Activated T-helper 17 cell treated with anti-CD3 and anti-CD28 coated beads, Interleukin-2, amount 50 U/mL, for 72 hours (primary cell): Measurements from ENCODE around the gene NOD1. TPM values are rescaled to one million over a fixed set of nuclear protein-coding genes. Genes with fewer than 3 reads are reported as not detected.
"Not testable (repeated sequence)": the region's sequence is repeated elsewhere in the genome, so short reads cannot be mapped to it uniquely, and the experiment has no call there.

ENCODE experiments used
- ATAC-seq: fragments of 150-1000 bp; cut with Tn5 transposase; replicated peaks from 2 replicates; pipeline ENCODE4 v1.10.0; 2021; ENCODE audit warnings: mild to moderate bottlenecking, moderate library complexity
- H3K27ac Mint-ChIP-seq: one replicate; pipeline ENCODE4 v1.8.0; 2022; ENCODE audit warnings: mixed read lengths
- H3K27me3 Mint-ChIP-seq: one replicate; pipeline ENCODE4 v1.8.0; 2022; ENCODE audit warnings: mixed read lengths
- H3K36me3 Mint-ChIP-seq: one replicate; pipeline ENCODE4 v1.8.0; 2022; ENCODE audit warnings: low read depth, mild to moderate bottlenecking, mixed read lengths
- H3K4me1 Mint-ChIP-seq: one replicate; pipeline ENCODE4 v1.8.0; 2022; ENCODE audit warnings: mixed read lengths
- H3K4me3 Mint-ChIP-seq: one replicate; pipeline ENCODE4 v1.8.0; 2022; ENCODE audit warnings: mild to moderate bottlenecking, mixed read lengths
- H3K9me3 Mint-ChIP-seq: one replicate; pipeline ENCODE4 v1.8.0; 2022; ENCODE audit warnings: mixed read lengths
- total RNA-seq, 2 donors: library from RNA; stranded (reverse); gene quantifications; one replicate each; pipeline ENCODE4 v1.2.3, GENCODE V29; 2022

Gene NOD1
- total RNA-seq, 2 donors from 2014 or later = 11.4 to 14.5 TPM

DNA sequence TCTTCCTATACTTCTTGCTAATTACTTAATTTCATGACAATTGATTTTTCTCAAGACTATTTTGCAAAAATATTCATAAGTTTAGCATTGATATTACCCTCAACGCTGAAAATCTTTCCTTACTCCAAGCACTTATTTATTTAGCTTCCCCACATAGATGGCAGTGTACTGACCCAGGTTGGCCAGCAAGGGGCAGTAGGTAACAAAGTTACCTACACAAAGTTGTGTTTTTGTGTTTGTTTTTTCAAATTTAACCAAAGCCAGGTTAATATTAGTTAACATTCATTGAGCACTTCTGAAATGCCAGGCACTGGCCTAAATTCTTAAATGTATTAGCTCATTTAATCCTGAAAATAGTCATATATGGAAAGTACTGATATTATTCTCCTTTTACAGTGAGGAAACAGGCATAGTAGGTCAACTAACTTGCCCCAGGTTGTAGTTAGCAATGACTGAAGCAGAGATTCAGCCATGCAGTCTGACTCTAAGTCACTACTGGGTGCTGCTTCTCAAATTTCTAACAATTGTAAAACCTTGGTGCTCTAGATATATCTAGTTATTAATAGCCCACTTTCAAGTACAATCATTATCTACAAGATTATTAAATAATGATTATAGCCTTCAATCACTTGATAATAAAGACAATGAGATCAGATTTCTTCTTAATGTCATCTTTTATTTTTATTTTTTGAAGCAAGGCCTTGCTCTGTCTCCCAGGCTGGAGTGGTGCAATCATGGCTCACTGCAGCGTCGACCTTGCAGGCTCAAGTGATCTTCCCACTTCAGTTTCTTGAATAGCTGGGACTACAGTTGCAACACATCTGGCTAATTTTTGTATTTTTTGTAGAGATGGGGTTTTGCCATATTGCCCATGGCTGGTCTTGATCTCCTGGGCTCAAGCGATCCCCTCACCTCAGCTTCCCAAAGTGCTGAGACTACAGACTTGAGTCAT is 31.8 kb upstream of the NOD1 start:
- no peaks in the 10 kb centered on the region for H3K9me3 Mint-ChIP-seq
- no peaks in the 10 kb centered on the region for H3K36me3 Mint-ChIP-seq
- no peak overlapping the region for H3K4me3 Mint-ChIP-seq
- no peaks in the 10 kb centered on the region for H3K27me3 Mint-ChIP-seq
- no peak overlapping the region for H3K27ac Mint-ChIP-seq
- ATAC-seq = peak; percentile 60
- H3K4me1 Mint-ChIP-seq = no peaks in the 10 kb centered on the region

GRCh38 chr7:30509171-30509857 is 30.7 kb upstream of the NOD1 start:
- not testable (repeated sequence) for H3K27ac Mint-ChIP-seq, H3K36me3 Mint-ChIP-seq, H3K27me3 Mint-ChIP-seq, ATAC-seq, H3K4me3 Mint-ChIP-seq, H3K9me3 Mint-ChIP-seq, H3K4me1 Mint-ChIP-seq

- H3K9me3 Mint-ChIP-seq = not testable (repeated sequence)
Measured at GRCh38 chr7:30507346-30507900, 28.8 kb upstream of the NOD1 start.

GRCh38 chr7:30505174-30505697 is 26.7 kb upstream of the NOD1 start:
- Mint-ChIP-seq H3K4me3 (peak overlapping the region; percentile 82), H3K9me3 (no peaks in the 10 kb centered on the region), H3K36me3 (peaks cover 32% of the 10 kb centered on the region), H3K27ac (peak overlapping the region; percentile 80), H3K4me1 (peaks cover 24% of the 10 kb centered on the region), H3K27me3 (no peaks in the 10 kb centered on the region)
- ATAC-seq = no peak

More at GRCh38 chr7:30507346-30507900, 28.8 kb upstream of the NOD1 start:
- not testable (repeated sequence) for ATAC-seq, H3K27me3 Mint-ChIP-seq, H3K4me3 Mint-ChIP-seq, H3K27ac Mint-ChIP-seq
- peaks cover 10% of the 10 kb centered on the region for H3K36me3 Mint-ChIP-seq
- H3K4me1 Mint-ChIP-seq = peaks cover 16% of the 10 kb centered on the region

- peak within 1 kb of the TSS; percentile 82 for H3K4me3 Mint-ChIP-seq
- H3K4me1 Mint-ChIP-seq = peaks cover 24% of the 10 kb centered on the region
- peaks cover 39% of the 10 kb centered on the region for H3K36me3 Mint-ChIP-seq
- peak within 1 kb of the TSS; percentile 80 for H3K27ac Mint-ChIP-seq
- peak; percentile 99 for ATAC-seq
- no peaks in the 10 kb centered on the region for H3K9me3 Mint-ChIP-seq
- no peaks in the 10 kb centered on the region for H3K27me3 Mint-ChIP-seq
Measured at GRCh38 chr7:30504301-30505173, 26.0 kb upstream of the NOD1 start, which contains the start of gene GGCT. Gene GGCT (minus strand): TSS chr7:30504829. CDS start chr7:30504709, 120 bp downstream.

- no peaks in the 10 kb centered on the region for H3K27me3 Mint-ChIP-seq
- peaks cover 24% of the 10 kb centered on the region for H3K4me1 Mint-ChIP-seq
- H3K4me3 Mint-ChIP-seq = peak overlapping the region; percentile 82
- H3K36me3 Mint-ChIP-seq = peaks cover 49% of the 10 kb centered on the region
- H3K9me3 Mint-ChIP-seq = no peaks in the 10 kb centered on the region
- ATAC-seq = no peak
- H3K27ac Mint-ChIP-seq = peak overlapping the region; percentile 80
Measured at GRCh38 chr7:30503274-30504212, 25.0 kb upstream of the NOD1 start.

- H3K27me3 Mint-ChIP-seq = no peaks in the 10 kb centered on the region
- ATAC-seq = no peak
- H3K4me1 Mint-ChIP-seq = peaks cover 24% of the 10 kb centered on the region
- peaks cover 56% of the 10 kb centered on the region for H3K36me3 Mint-ChIP-seq
- peak overlapping the region; percentile 80 for H3K27ac Mint-ChIP-seq
- H3K4me3 Mint-ChIP-seq = peak overlapping the region; percentile 82
- no peaks in the 10 kb centered on the region for H3K9me3 Mint-ChIP-seq
Measured at GRCh38 chr7:30502470-30503251, 24.1 kb upstream of the NOD1 start.

- Mint-ChIP-seq H3K27me3 (no peaks in the 10 kb centered on the region), H3K36me3 (peaks cover 70% of the 10 kb centered on the region), H3K27ac (no peak overlapping the region), H3K4me3 (no peak overlapping the region), H3K4me1 (peaks cover 24% of the 10 kb centered on the region), H3K9me3 (no peaks in the 10 kb centered on the region)
- no peak for ATAC-seq
Measured at GRCh38 chr7:30501264-30501663, 22.7 kb upstream of the NOD1 start.

GRCh38 chr7:30493228-30493627 is 14.6 kb upstream of the NOD1 start:
- Mint-ChIP-seq H3K4me1 (no peaks in the 10 kb centered on the region), H3K9me3 (peaks cover 15% of the 10 kb centered on the region), H3K4me3 (no peak overlapping the region), H3K27ac (no peak overlapping the region), H3K36me3 (peaks cover 33% of the 10 kb centered on the region), H3K27me3 (no peaks in the 10 kb centered on the region)
- no peak for ATAC-seq

- H3K27me3 Mint-ChIP-seq = no peaks in the 10 kb centered on the region
- peaks cover 16% of the 10 kb centered on the region for H3K36me3 Mint-ChIP-seq
- H3K4me3 Mint-ChIP-seq = no peak overlapping the region
- H3K9me3 Mint-ChIP-seq = peaks cover 15% of the 10 kb centered on the region
- no peaks in the 10 kb centered on the region for H3K4me1 Mint-ChIP-seq
- no peak overlapping the region for H3K27ac Mint-ChIP-seq
- no peak for ATAC-seq
Measured at GRCh38 chr7:30491417-30491816, 12.8 kb upstream of the NOD1 start.

- ATAC-seq = no peak
- Mint-ChIP-seq H3K27ac (no peak overlapping the region), H3K36me3 (no peaks in the 10 kb centered on the region), H3K4me3 (no peak overlapping the region), H3K4me1 (no peaks in the 10 kb centered on the region), H3K9me3 (peaks cover 10% of the 10 kb centered on the region), H3K27me3 (no peaks in the 10 kb centered on the region)
Measured at GRCh38 chr7:30487371-30487770, 8.8 kb upstream of the NOD1 start.

- no peak overlapping the region for H3K27ac Mint-ChIP-seq
- no peaks in the 10 kb centered on the region for H3K27me3 Mint-ChIP-seq
- no peaks in the 10 kb centered on the region for H3K36me3 Mint-ChIP-seq
- H3K4me1 Mint-ChIP-seq = no peaks in the 10 kb centered on the region
- no peak overlapping the region for H3K4me3 Mint-ChIP-seq
- no peak for ATAC-seq
- no peaks in the 10 kb centered on the region for H3K9me3 Mint-ChIP-seq
Measured at GRCh38 chr7:30485667-30486066, 7.1 kb upstream of the NOD1 start.
